Keratinocyte (primary cell): Measurements from ENCODE around the gene TMC7. TPM values are rescaled to one million over a fixed set of nuclear protein-coding genes. Genes with fewer than 3 reads are reported as not detected.

ENCODE experiments used
- DNase-seq: peaks from one replicate; pipeline ENCODE4 v3.0.0-alpha.2; 2011; ENCODE audit warnings: low read depth, missing footprints, low spot score
- FAIRE-seq: peaks from 2 replicates; lab custom pipeline; 2011; peaks lifted over from hg19 to GRCh38; lab: Jason Lieb, UNC
- H2AFZ ChIP-seq: 2 replicates; pipeline ENCODE4 v1.6.0; 2012; ENCODE audit warnings: low read length, control low read depth, inconsistent platforms; ENCODE audit not compliant: control insufficient read depth
- H3K27ac ChIP-seq: 2 replicates; pipeline ENCODE4 v1.5.1; 2011; ENCODE audit warnings: low read length; ENCODE audit not compliant: control insufficient read depth, insufficient read depth
- H3K27me3 ChIP-seq: 3 replicates; pipeline ENCODE4 v1.6.0; 2011; ENCODE audit warnings: low read length; ENCODE audit not compliant: control insufficient read depth, insufficient read depth; ENCODE audit errors: extremely low read depth
- H3K36me3 ChIP-seq, 2 experiments: 2 replicates in 1 of 2; 3 replicates in 1 of 2; pipeline ENCODE4 v1.5.1; 2011; ENCODE audit warnings: low read length in 2 of 2, mild to moderate bottlenecking in 1 of 2; ENCODE audit not compliant: control insufficient read depth in 2 of 2, insufficient read depth in 2 of 2; ENCODE audit errors: extremely low read depth in 1 of 2
- H3K4me1 ChIP-seq: 3 replicates; pipeline ENCODE4 v1.5.1; 2011; ENCODE audit warnings: low read length; ENCODE audit not compliant: control insufficient read depth, insufficient read depth; ENCODE audit errors: extremely low read depth
- H3K4me2 ChIP-seq: 3 replicates; pipeline ENCODE4 v1.6.0; 2011; ENCODE audit warnings: low read depth, low read length; ENCODE audit not compliant: control insufficient read depth, insufficient read depth; ENCODE audit errors: extremely low read depth
- H3K4me3 ChIP-seq, 3 experiments: fragments of 200-600 bp in 1 of 3; sonication (generic) in 1 of 3; 2 replicates in 2 of 3; 3 replicates in 1 of 3; pipeline ENCODE4 v1.5.1; 2011 to 2016; ENCODE audit warnings: low read length in 3 of 3, mild to moderate bottlenecking in 3 of 3, control low read depth in 2 of 3, inconsistent platforms in 1 of 3, low read depth in 1 of 3, mixed read lengths in 1 of 3, mixed run types in 1 of 3, moderate library complexity in 1 of 3; ENCODE audit not compliant: control insufficient read depth in 2 of 3, insufficient read depth in 2 of 3; ENCODE audit errors: extremely low read depth in 1 of 3
- H3K79me2 ChIP-seq: 2 replicates; pipeline ENCODE4 v1.6.0; 2012; ENCODE audit warnings: low read length; ENCODE audit not compliant: control insufficient read depth, insufficient read depth
- H3K9ac ChIP-seq: 3 replicates; pipeline ENCODE4 v1.6.0; 2011; ENCODE audit warnings: low read length; ENCODE audit not compliant: control insufficient read depth, insufficient read depth; ENCODE audit errors: extremely low read depth
- H3K9me1 ChIP-seq: 3 replicates; pipeline ENCODE4 v1.6.0; 2011; ENCODE audit warnings: low read length; ENCODE audit not compliant: control insufficient read depth, insufficient read depth; ENCODE audit errors: extremely low read depth
- H3K9me3 ChIP-seq: 2 replicates; pipeline ENCODE4 v1.5.1; 2012; ENCODE audit warnings: low read depth, low read length; ENCODE audit not compliant: control insufficient read depth
- H4K20me1 ChIP-seq: 3 replicates; pipeline ENCODE4 v1.6.0; 2011; ENCODE audit warnings: low read length; ENCODE audit not compliant: control insufficient read depth, insufficient read depth; ENCODE audit errors: extremely low read depth
- EZH2 ChIP-seq: IDR thresholded peaks from one replicate; pipeline ENCODE4 v1.6.1; 2012; ENCODE audit warnings: inconsistent platforms, mild to moderate bottlenecking, low read length, moderate library complexity
- dilution Hi-C: fragments of 300-500 bp; cut with MboI; formaldehyde crosslinking; loops from one replicate; pipeline ENCODE4 v1.7.0; 2020; ENCODE audit warnings: low sequenced_read_pairs; ENCODE audit not compliant: extremely low pct_ligation_motif_present
- polyA plus RNA-seq, 5 experiments: library from polyadenylated mRNA; depleted of rRNA in 3 of 5; stranded (reverse) in 3 of 5; stranded (forward) in 1 of 5; unstranded in 1 of 5; fragments of >200 nt; gene quantifications; 1 replicate in 1 of 5; 2 replicates in 3 of 5; 3 replicates in 1 of 5; pipeline versions ENCODE4 v1.2.1 to v1.2.3, GENCODE V29; 2011 to 2012; ENCODE audit warnings: missing spikeins in 2 of 5, low read depth in 1 of 5, low replicate concordance in 1 of 5
- TF ChIP-seq, protein P1 (sequence below), 3 experiments: IDR thresholded peaks in 1 of 3; conservative IDR thresholded peaks in 1 of 3; optimal IDR thresholded peaks in 1 of 3; 2 replicates in 2 of 3; 3 replicates in 1 of 3; pipeline versions ENCODE3 to v1.5.1; 2011; ENCODE audit warnings: low read length in 3 of 3, mild to moderate bottlenecking in 3 of 3, moderate library complexity in 2 of 3, control low read depth in 1 of 3, inconsistent platforms in 1 of 3; ENCODE audit not compliant: insufficient read depth in 2 of 3; ENCODE audit errors: extremely low read depth in 1 of 3

The TMC7 gene
- polyA plus RNA-seq, 1 donor (not counting 4 experiments of a cell fraction or from before 2014, with no cell fraction given): 8.5 TPM

DNA sequence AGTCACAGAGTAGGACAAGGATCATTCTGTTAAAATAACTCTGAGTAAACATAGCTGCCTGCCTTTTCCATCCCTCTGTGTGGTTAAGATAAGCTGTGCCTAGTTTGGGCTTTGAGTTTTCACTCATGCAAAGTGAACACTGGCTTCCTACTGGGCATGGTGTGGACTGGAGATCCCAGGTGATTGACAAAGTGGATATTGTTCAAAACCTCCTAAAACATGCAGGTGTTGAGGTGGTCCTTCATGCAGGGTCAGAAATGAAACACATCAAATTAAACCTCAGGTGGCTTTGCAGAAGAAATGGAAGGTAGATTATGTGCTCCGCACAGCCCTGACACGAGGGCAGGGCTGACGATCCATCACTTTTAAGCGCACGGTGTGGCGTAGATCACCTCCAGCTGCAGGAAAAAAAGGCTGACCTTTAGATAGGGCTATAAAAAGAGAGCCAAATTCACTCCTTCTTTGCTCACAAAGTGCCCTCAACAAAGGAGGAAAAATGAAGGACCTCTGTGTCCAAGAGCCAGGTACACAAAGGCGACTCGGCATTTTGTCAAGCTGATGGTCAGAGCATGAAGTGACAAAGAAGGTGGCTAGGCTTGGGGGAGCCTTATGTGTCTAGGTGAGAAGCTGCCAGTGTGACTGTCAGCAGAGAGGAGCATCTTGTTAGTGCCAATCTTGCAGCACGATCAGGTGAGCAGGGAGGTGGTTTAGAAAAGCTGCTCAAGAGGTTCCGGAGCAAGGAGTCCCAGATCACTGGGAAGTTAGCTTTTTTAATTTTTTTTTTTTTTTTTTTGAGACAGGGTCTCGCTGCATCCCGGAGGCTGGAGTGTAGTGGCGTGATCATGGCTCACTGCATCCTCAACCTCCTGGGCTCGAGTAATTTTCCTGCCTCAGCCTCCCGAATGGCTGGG, 110.2 kb downstream of the TMC7 start:
- Histone ChIP-seq H3K4me2 (no peak overlapping the region), H2AFZ (no peak overlapping the region), H3K36me3 (no peaks in the 10 kb centered on the region), H3K9me3 (no peaks in the 10 kb centered on the region), H3K9ac (no peak overlapping the region), H3K4me3 (no peak overlapping the region), H3K4me1 (peaks cover 10% of the 10 kb centered on the region), H3K27ac (no peak overlapping the region), H3K79me2 (no peaks in the 10 kb centered on the region), H3K9me1 (no peaks in the 10 kb centered on the region), H3K27me3 (no peaks in the 10 kb centered on the region), H4K20me1 (no peaks in the 10 kb centered on the region)
- no peak for DNase-seq
- TF ChIP-seq, protein P1, sequence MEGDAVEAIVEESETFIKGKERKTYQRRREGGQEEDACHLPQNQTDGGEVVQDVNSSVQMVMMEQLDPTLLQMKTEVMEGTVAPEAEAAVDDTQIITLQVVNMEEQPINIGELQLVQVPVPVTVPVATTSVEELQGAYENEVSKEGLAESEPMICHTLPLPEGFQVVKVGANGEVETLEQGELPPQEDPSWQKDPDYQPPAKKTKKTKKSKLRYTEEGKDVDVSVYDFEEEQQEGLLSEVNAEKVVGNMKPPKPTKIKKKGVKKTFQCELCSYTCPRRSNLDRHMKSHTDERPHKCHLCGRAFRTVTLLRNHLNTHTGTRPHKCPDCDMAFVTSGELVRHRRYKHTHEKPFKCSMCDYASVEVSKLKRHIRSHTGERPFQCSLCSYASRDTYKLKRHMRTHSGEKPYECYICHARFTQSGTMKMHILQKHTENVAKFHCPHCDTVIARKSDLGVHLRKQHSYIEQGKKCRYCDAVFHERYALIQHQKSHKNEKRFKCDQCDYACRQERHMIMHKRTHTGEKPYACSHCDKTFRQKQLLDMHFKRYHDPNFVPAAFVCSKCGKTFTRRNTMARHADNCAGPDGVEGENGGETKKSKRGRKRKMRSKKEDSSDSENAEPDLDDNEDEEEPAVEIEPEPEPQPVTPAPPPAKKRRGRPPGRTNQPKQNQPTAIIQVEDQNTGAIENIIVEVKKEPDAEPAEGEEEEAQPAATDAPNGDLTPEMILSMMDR (optimal IDR thresholded peaks at IDR 0.05 in 1 of 3, IDR thresholded peaks at IDR 0.05 in 1 of 3, conservative IDR thresholded peaks at IDR 0.05 in 1 of 3; ENCODE audit: extremely low read depth in 1 of 3, insufficient read depth in 2 of 3, low read length in 3 of 3): no peak
- TF ChIP-seq EZH2: no peak
- dilution Hi-C loops: no loop called here
- FAIRE-seq: no peak

DNA sequence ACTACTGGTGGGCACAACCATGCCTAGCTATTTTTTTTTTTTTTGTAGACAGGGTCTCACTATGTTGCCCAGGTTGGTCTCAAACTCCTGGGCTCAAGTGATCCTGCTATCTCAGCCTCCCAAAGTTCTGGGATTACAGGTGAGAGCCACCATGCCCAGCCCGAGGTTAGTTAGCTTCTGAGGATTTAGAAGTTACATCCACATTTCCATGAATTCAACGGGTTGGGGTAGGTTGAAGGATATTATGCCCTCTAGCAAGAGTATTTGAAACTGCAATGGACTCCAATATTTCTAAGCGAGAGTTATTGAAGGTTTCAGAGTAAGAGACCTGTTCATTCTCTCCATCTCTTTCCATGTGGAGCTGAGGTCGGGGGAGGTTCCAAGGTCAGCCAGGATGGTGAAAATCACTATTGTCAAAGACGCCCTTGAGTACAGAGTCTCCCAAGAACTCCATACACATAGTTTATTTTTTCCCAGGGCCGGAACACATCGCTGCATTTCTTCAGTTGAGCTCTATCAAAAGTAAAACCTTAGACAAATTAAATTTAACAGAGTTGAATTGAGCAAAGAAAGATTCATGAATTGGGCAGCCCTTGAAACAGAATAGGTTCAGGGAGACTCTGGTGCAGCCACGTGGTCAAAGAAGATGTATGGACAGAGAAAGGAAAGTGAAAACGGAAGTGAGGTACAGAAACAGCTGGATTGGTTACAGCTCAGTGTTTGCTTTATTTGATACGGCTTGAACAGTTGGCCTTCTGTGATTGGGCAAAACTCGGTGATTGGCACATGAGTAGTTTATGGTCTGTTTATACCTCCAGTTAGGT, 111.0 kb downstream of the TMC7 start:
- FAIRE-seq: no peak
- H3K4me2 ChIP-seq: no peak overlapping the region
- H3K4me1 ChIP-seq: peaks cover 10% of the 10 kb centered on the region
- TF ChIP-seq EZH2: no peak
- TF ChIP-seq, protein P1 (optimal IDR thresholded peaks at IDR 0.05 in 1 of 3, IDR thresholded peaks at IDR 0.05 in 1 of 3, conservative IDR thresholded peaks at IDR 0.05 in 1 of 3; ENCODE audit: extremely low read depth in 1 of 3, insufficient read depth in 2 of 3, low read length in 3 of 3): no peak
- no peak overlapping the region for H3K9ac ChIP-seq
- no peaks in the 10 kb centered on the region for H3K27me3 ChIP-seq
- no peaks in the 10 kb centered on the region for H3K79me2 ChIP-seq
- DNase-seq: no peak
- dilution Hi-C loops: no loop called here
- no peak overlapping the region for H3K4me3 ChIP-seq
- no peak overlapping the region for H2AFZ ChIP-seq
- no peak overlapping the region for H3K27ac ChIP-seq
- no peaks in the 10 kb centered on the region for H3K9me3 ChIP-seq
- H4K20me1 ChIP-seq: no peaks in the 10 kb centered on the region
- no peaks in the 10 kb centered on the region for H3K36me3 ChIP-seq
- no peaks in the 10 kb centered on the region for H3K9me1 ChIP-seq
